Duodenal mucosa (tissue), 2 donors: ENCODE results near the gene PPP3CA.

Experiments
- H3K27ac ChIP-seq: one replicate; pipeline ENCODE4 v1.7.0; 2013; ENCODE audit warnings: low read depth, low read length
- H3K27me3 ChIP-seq, 2 donors: one replicate each; pipeline ENCODE4 v1.7.0; 2013; ENCODE audit warnings: low read length in 2 of 2, control low read depth in 1 of 2; ENCODE audit not compliant: insufficient read depth in 2 of 2, control insufficient read depth in 1 of 2
- H3K36me3 ChIP-seq, 2 donors: one replicate each; pipeline ENCODE4 v1.7.0; 2013; ENCODE audit warnings: low read length in 2 of 2, control low read depth in 1 of 2; ENCODE audit not compliant: insufficient read depth in 2 of 2, control insufficient read depth in 1 of 2
- H3K4me1 ChIP-seq, 2 donors: one replicate each; pipeline ENCODE4 v1.7.0; 2013; ENCODE audit warnings: low read length in 2 of 2, control low read depth in 1 of 2; ENCODE audit not compliant: insufficient read depth in 2 of 2, control insufficient read depth in 1 of 2
- H3K4me3 ChIP-seq, 2 donors: one replicate each; pipeline ENCODE4 v1.7.0; 2013; ENCODE audit warnings: low read length in 2 of 2, low read depth in 1 of 2
- H3K9ac ChIP-seq, 2 donors: one replicate each; pipeline ENCODE4 v1.7.0; 2013; ENCODE audit warnings: low read length in 2 of 2, low read depth in 1 of 2
- H3K9me3 ChIP-seq, 2 donors: one replicate each; pipeline ENCODE4 v1.7.0; 2013; ENCODE audit warnings: low read length in 2 of 2, control low read depth in 1 of 2; ENCODE audit not compliant: control insufficient read depth in 1 of 2

The PPP3CA gene

DNA sequence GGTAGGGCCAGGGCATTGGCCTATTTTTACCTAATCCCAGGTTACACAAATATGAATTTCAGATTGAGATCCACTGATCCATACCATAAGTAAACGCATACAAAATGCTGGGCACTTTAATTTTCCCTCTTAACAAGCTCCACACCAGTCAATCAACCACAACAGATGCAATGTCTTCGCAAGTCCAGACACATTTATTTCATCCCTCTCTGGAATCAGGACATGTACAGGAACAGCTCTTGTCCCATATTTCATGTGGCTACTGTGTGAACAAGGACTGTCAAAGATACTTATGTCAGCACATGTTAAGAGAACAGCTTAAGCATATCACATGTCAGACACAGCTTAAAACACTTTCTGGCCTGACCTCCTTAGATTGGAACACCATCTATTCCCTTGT, 145.9 kb downstream of the PPP3CA start:
- H3K4me3 ChIP-seq = no peak overlapping the region
- H3K4me1 ChIP-seq = peaks cover 16 to 28% of the 10 kb centered on the region in 2 donors
- H3K9ac ChIP-seq = no peak overlapping the region
- no peaks in the 10 kb centered on the region for H3K9me3 ChIP-seq
- no peaks in the 10 kb centered on the region for H3K27me3 ChIP-seq
- no peaks in the 10 kb centered on the region for H3K36me3 ChIP-seq
- H3K27ac ChIP-seq = no peak overlapping the region

DNA sequence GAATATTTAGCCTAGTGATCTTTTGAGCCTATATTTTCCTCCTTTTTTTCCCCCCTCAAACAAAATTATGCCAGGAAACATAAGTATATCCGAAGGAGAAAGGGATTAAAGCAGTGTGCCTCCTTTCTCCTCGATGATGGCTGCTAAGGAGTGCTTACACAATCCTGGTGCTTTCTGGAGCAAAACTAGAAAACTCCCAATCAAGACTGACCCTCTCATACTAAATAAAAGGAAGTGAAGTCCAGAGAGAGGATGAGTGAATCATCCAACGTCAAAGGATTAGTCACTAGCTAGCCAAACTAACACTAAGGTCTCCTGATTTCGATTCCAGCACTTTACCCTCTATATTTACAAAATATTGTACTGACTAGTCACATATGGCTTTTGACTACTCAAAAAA, 146.8 kb downstream of the PPP3CA start:
- Histone ChIP-seq H3K4me1 (peaks cover 16 to 25% of the 10 kb centered on the region in 2 donors), H3K4me3 (no peak overlapping the region), H3K27ac (no peak overlapping the region)

DNA sequence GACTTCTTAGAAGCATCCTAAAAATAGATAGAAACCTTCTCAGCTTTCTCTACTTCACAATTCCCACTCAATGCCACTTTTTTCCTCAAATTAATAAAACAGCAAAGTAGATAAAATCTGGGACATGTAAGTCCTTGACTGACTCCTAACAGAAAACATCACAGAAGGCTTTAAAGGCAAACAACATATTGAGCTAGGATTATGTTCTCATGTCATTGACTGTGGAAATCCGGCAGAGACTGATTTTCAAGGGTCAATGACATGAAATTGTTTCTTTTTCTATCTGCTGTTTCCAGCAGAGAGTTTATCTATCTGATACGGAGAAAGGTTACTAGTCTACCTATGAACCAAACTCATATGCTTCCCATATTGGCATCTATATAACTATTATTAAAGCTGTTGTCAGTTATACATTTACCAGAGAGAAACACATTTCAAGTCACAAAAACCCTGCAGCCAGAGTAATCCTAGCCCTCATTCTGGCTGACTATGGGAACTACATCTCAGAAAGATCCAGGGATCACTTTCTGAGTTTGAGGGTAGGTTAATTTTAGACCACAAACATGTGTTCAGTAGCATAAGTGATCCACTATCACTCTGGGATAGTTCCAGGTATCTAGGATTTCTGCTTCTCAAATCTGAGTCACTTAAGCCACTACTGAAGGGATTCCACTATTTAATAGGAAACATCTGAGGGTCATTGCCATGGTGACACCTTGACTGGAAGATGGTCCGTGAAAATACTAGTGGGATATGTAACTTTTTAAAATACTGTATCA, 147.6 kb downstream of the PPP3CA start:
- H3K4me3 ChIP-seq = no peak overlapping the region
- no peak overlapping the region for H3K27ac ChIP-seq
- no peaks in the 10 kb centered on the region for H3K27me3 ChIP-seq
- no peaks in the 10 kb centered on the region for H3K36me3 ChIP-seq
- no peaks in the 10 kb centered on the region for H3K9me3 ChIP-seq
- peaks cover 16 to 22% of the 10 kb centered on the region in 2 donors for H3K4me1 ChIP-seq
- H3K9ac ChIP-seq = no peak overlapping the region

More for the DNA sequence above, 146.8 kb downstream of the PPP3CA start:
- H3K27me3 ChIP-seq = no peaks in the 10 kb centered on the region
- no peaks in the 10 kb centered on the region for H3K9me3 ChIP-seq
- H3K9ac ChIP-seq = no peak overlapping the region
- no peaks in the 10 kb centered on the region for H3K36me3 ChIP-seq

GRCh38 chr4:101198682-101199339, 148.5 kb downstream of the PPP3CA start:
- no peaks in the 10 kb centered on the region for H3K9me3 ChIP-seq
- no peak overlapping the region for H3K4me3 ChIP-seq
- peaks cover 16 to 22% of the 10 kb centered on the region in 2 donors for H3K4me1 ChIP-seq
- H3K27me3 ChIP-seq = no peaks in the 10 kb centered on the region
- no peak overlapping the region for H3K9ac ChIP-seq
- no peak overlapping the region for H3K27ac ChIP-seq
- H3K36me3 ChIP-seq = no peaks in the 10 kb centered on the region

DNA sequence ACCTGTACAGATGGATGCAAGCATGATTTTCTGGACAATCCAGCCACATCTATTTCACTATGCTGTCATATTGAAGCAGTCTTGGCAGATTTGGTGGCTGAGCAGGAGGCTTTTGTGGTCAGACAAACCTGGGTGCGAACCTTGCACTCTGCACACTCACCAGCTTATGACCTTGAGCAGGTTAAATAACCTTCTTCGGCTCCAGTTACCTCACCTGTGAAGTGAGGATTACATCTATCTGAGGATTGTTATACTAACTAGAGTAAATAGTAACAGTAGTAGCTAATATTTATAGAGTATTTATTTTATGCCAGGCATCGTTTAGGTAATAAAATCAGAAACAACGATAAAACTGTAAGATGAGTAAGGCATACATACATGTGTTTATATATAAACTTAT, 150.0 kb downstream of the PPP3CA start:
- H3K4me1 ChIP-seq = peaks cover 19 to 24% of the 10 kb centered on the region in 2 donors
- no peaks in the 10 kb centered on the region for H3K27me3 ChIP-seq
- H3K4me3 ChIP-seq = no peak overlapping the region
- H3K27ac ChIP-seq = no peak overlapping the region
- peaks cover 0 to 3% of the 10 kb centered on the region in 2 donors for H3K36me3 ChIP-seq
- H3K9ac ChIP-seq = no peak overlapping the region
- H3K9me3 ChIP-seq = no peaks in the 10 kb centered on the region

DNA sequence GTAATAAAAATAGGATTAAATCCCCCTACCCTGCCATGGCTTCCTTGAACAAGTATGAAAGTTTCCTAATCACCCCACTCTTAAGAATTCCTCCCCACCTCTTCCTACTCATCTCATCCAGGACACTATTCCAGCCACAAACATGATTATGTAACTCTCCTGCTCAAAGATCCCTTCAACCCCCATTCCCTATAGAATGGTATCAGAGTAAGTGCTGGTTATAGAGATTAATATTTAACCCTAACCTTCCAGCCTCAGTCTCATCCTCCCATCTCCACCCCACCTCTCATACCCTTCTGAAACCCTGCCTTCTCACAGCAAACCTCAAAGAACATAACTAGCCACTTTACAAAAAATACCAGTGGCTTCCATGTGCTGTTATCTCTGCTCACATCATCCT, 155.1 kb downstream of the PPP3CA start:
- Histone ChIP-seq H3K27ac (peak overlapping the region; percentile 34), H3K27me3 (no peaks in the 10 kb centered on the region), H3K4me3 (no peak overlapping the region), H3K4me1 (peaks cover 11 to 18% of the 10 kb centered on the region in 2 donors), H3K9me3 (no peaks in the 10 kb centered on the region), H3K36me3 (peaks cover 0 to 3% of the 10 kb centered on the region in 2 donors), H3K9ac (no peak overlapping the region)

GRCh38 chr4:101191302-101192098, 155.8 kb downstream of the PPP3CA start:
- H3K36me3 ChIP-seq = peaks cover 0 to 3% of the 10 kb centered on the region in 2 donors

DNA sequence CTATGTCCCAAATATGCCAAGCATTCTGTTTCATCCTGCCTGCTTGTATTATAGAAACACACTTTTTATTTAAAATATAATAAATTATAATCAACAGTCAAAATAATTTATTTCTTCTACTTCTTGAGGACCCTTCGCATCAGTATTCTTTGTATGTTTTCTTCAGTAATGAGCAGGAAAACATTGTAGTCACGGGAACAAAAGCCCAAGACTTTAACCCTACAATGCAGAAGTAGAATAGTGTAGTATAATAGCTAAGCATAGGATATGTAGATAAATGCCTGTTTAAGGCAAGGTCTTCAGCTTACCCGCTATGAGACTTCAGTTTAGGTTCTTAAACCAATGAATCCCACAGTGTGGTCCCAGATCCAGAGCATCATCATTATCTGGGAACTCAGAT, 156.6 kb downstream of the PPP3CA start:
- Histone ChIP-seq H3K4me1 (peaks cover 6 to 18% of the 10 kb centered on the region in 2 donors), H3K9ac (no peak overlapping the region), H3K27ac (no peak overlapping the region), H3K4me3 (no peak overlapping the region), H3K9me3 (no peaks in the 10 kb centered on the region), H3K36me3 (peaks cover 0 to 3% of the 10 kb centered on the region in 2 donors), H3K27me3 (no peaks in the 10 kb centered on the region)

More at GRCh38 chr4:101191302-101192098, 155.8 kb downstream of the PPP3CA start:
- H3K27me3 ChIP-seq = no peaks in the 10 kb centered on the region
- peaks cover 6 to 18% of the 10 kb centered on the region in 2 donors for H3K4me1 ChIP-seq
- no peaks in the 10 kb centered on the region for H3K9me3 ChIP-seq
- peak overlapping the region; percentile 34 for H3K27ac ChIP-seq
- H3K4me3 ChIP-seq = no peak overlapping the region
- no peak overlapping the region for H3K9ac ChIP-seq

DNA sequence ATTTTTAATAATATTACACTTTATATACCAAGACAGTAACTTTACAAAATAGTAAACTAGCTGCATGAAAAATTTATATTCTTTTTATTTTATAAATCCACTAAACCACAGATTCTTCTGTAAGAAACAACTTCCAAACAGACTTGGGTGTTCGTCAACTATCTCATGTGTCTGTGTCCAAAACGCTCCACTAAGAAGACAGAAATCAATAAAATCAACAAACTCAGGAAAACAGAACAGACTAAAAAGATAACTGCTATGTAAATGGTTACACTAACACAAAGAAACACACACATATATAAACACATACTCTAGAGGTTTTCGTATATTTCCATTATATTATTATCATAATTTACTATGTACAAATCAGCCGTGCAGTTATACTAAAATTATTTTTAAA, 158.4 kb downstream of the PPP3CA start:
- no peaks in the 10 kb centered on the region for H3K27me3 ChIP-seq
- peaks cover 12 to 25% of the 10 kb centered on the region in 2 donors for H3K4me1 ChIP-seq
- no peaks in the 10 kb centered on the region for H3K9me3 ChIP-seq
- peaks cover 0 to 3% of the 10 kb centered on the region in 2 donors for H3K36me3 ChIP-seq
- H3K9ac ChIP-seq = no peak overlapping the region
- no peak overlapping the region for H3K27ac ChIP-seq
- H3K4me3 ChIP-seq = no peak overlapping the region

DNA sequence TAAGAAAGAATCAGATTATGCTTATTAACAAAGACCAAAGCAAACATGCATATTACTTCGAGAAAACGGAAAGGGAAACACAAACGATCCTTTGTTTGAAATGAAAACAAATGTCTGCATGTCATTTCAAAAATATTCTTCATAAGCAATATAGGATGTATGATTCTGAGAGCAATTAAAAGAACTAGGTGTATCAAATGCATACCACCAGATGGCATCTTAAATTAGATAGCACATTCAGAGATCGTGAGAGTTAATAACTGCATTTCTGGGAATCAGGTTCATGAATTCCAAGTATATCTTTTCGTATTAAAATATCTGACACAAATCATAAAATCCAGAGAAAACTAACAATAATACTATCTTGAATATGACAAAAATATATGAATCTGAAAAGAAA, 159.5 kb downstream of the PPP3CA start:
- no peaks in the 10 kb centered on the region for H3K36me3 ChIP-seq
- no peaks in the 10 kb centered on the region for H3K27me3 ChIP-seq
- H3K27ac ChIP-seq = no peak overlapping the region
- peaks cover 13 to 25% of the 10 kb centered on the region in 2 donors for H3K4me1 ChIP-seq
- H3K4me3 ChIP-seq = no peak overlapping the region
- no peaks in the 10 kb centered on the region for H3K9me3 ChIP-seq
- no peak overlapping the region for H3K9ac ChIP-seq
